ENCODE data around the gene EGFL7. TPM values are rescaled to one million over a fixed set of nuclear protein-coding genes. Genes with fewer than 3 reads are reported as not detected.

Gene EGFL7
- 2.4 and 5.6 TPM in 2 replicates for total RNA-seq (ENCODE audit: low replicate concordance)

GRCh38 chr9:136662656-136663581 is at the start of gene EGFL7:
TSS of gene EGFL7 (plus strand) at chr9:136662916. CDS start at chr9:136668283, 5,367 bp downstream.
- no peak for DNase-seq (ENCODE audit: low read depth)
- no peak for TF ChIP-seq CTCF (IDR thresholded peaks at IDR 0.05; ENCODE audit: insufficient read depth, low read length)
- H3K4me3 ChIP-seq (ENCODE audit: low read depth, low read length): no peak within 1 kb of the TSS

GRCh38 chr9:136613824-136614371 is 48.8 kb upstream of the EGFL7 start:
- H3K4me3 ChIP-seq (ENCODE audit: low read depth, low read length): no peak overlapping the region
- no peak for DNase-seq (ENCODE audit: low read depth)
- no peak for TF ChIP-seq CTCF (IDR thresholded peaks at IDR 0.05; ENCODE audit: insufficient read depth, low read length)

- DNase-seq (ENCODE audit: low read depth): peak; percentile 25
- no peak for TF ChIP-seq CTCF (IDR thresholded peaks at IDR 0.05; ENCODE audit: insufficient read depth, low read length)
- no peak overlapping the region for H3K4me3 ChIP-seq (ENCODE audit: low read depth, low read length)
Observed at GRCh38 chr9:136614372-136614922, 48.3 kb upstream of the EGFL7 start.

- no peak for TF ChIP-seq CTCF (IDR thresholded peaks at IDR 0.05; ENCODE audit: insufficient read depth, low read length)
- no peak for DNase-seq (ENCODE audit: low read depth)
- no peak overlapping the region for H3K4me3 ChIP-seq (ENCODE audit: low read depth, low read length)
Observed at GRCh38 chr9:136614967-136615623, 47.6 kb upstream of the EGFL7 start.

GRCh38 chr9:136615631-136616306 is 46.9 kb upstream of the EGFL7 start:
- no peak for TF ChIP-seq CTCF (IDR thresholded peaks at IDR 0.05; ENCODE audit: insufficient read depth, low read length)
- no peak for DNase-seq (ENCODE audit: low read depth)
- no peak overlapping the region for H3K4me3 ChIP-seq (ENCODE audit: low read depth, low read length)

- H3K4me3 ChIP-seq (ENCODE audit: low read depth, low read length): no peak overlapping the region
- DNase-seq (ENCODE audit: low read depth): no peak
- no peak for TF ChIP-seq CTCF (IDR thresholded peaks at IDR 0.05; ENCODE audit: insufficient read depth, low read length)
Observed at GRCh38 chr9:136616307-136616635, 46.4 kb upstream of the EGFL7 start.
